Cardiac fibroblast (primary cell): ENCODE data around the gene HOXD12.

Source experiments
- DNase-seq, 2 donors: peaks; one replicate each; pipeline versions ENCODE4 v3.0.0 to v3.0.0-alpha.2; 2010; ENCODE audit warnings: low read depth in 2 of 2
- H3K4me3 ChIP-seq, 2 donors: replicated peaks in 1 of 2; 1 replicate in 1 of 2; 2 replicates in 1 of 2; pipeline ENCODE4 v1.5.1; 2011; ENCODE audit warnings: low read depth in 2 of 2, low read length in 2 of 2, mild to moderate bottlenecking in 2 of 2, moderate library complexity in 1 of 2
- TF ChIP-seq, protein P1 (sequence below): IDR thresholded peaks from one replicate; pipeline ENCODE4 v1.5.1; 2011; ENCODE audit warnings: low read depth, mild to moderate bottlenecking, low read length, inconsistent platforms

Gene HOXD12

GRCh38 chr2:176090862-176091261, 8.7 kb upstream of the HOXD12 start:
- DNase-seq, result no peak
- H3K4me3 ChIP-seq, result no peak overlapping the region
- TF ChIP-seq, protein P1, sequence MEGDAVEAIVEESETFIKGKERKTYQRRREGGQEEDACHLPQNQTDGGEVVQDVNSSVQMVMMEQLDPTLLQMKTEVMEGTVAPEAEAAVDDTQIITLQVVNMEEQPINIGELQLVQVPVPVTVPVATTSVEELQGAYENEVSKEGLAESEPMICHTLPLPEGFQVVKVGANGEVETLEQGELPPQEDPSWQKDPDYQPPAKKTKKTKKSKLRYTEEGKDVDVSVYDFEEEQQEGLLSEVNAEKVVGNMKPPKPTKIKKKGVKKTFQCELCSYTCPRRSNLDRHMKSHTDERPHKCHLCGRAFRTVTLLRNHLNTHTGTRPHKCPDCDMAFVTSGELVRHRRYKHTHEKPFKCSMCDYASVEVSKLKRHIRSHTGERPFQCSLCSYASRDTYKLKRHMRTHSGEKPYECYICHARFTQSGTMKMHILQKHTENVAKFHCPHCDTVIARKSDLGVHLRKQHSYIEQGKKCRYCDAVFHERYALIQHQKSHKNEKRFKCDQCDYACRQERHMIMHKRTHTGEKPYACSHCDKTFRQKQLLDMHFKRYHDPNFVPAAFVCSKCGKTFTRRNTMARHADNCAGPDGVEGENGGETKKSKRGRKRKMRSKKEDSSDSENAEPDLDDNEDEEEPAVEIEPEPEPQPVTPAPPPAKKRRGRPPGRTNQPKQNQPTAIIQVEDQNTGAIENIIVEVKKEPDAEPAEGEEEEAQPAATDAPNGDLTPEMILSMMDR, result no peak

DNA sequence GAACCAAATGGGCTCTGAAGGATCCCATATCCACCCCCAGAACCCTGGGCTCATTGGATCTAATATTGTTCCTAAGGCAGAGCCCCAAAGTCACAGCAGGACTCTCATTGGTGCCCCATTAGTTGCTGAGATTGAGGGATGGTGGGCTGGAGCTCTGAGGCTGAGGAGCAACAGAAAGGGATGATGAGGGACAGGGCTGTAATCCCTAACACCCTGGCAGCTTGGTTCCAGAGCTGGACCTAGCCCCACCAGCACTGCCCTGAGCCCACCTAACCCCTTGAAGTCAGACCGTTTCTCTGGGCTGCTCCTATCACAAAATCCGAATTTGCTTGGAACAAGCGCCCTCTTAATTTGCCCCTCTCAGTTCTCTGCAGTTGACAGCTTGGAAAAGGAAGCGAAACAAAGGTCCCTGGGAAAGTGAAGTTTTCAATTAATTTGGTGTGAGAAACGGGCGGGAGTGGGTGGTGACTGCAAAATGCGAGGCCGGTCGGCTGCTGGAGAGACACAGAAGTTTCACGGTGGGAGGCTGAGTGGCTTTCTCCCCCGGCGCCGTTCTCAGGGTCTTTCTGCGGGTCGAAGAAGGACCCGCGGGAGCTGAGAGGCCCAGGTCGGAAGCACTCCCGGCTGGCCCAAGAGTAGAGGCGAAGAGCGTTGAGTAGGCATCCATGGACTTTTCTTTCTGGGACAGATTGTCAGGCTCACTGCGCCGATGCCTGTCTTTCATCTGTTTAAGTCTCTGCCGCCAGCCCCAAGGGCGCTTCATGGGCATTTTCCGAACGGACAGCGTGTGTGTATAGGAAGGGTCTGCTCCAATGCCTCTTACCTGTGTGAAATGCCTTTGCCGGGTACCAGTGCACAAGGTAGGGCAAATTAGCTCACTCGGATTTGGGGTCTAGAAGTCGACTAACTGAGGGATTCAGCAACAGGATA, 8.0 kb upstream of the HOXD12 start:
- no peak for DNase-seq
- TF ChIP-seq, protein P1, result no peak
- no peak overlapping the region for H3K4me3 ChIP-seq

DNA sequence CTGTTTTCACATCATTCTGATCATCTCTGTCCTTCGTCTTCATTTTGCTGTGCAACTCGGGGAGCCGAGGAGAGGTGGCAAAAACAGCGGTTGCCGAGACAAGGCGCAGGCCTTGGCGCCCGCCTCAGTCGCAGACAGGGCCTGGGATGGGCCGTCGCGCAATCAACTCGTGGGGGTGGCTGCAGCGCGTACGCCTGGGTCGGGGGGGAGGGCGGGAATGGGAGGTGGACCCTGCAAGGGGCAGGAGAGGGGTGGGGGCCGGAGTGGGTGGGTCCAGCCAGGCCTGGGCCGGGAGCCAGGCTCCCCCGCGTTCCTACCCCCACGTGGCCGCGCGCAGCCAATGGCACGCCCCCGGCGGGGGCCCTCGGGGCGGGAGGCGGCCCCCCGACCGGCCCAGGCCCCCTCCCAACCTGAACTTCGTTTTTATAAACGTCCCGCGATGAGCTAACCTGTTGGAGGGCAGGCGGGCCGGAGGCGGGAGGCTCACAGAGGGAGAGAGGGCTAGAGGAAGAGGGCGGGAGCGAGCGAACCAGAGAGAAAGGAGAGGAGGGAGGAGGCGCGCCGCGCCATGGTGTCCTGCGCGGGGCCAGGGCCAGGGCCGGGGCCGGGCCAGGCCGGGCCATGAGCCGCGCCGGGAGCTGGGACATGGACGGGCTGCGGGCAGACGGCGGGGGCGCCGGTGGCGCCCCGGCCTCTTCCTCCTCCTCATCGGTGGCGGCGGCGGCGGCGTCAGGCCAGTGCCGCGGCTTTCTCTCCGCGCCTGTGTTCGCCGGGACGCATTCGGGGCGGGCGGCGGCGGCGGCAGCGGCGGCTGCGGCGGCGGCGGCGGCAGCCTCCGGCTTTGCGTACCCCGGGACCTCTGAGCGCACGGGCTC, 7.1 kb upstream of the HOXD12 start, which contains the start of gene HOXD13:
Gene HOXD13 (plus strand): TSS at position 452 of the 875 bp plus-strand sequence. CDS start 170 bp downstream, at position 622.
- H3K4me3 ChIP-seq, result no peak within 1 kb of the TSS
- TF ChIP-seq, protein P1, result no peak
- no peak for DNase-seq

DNA sequence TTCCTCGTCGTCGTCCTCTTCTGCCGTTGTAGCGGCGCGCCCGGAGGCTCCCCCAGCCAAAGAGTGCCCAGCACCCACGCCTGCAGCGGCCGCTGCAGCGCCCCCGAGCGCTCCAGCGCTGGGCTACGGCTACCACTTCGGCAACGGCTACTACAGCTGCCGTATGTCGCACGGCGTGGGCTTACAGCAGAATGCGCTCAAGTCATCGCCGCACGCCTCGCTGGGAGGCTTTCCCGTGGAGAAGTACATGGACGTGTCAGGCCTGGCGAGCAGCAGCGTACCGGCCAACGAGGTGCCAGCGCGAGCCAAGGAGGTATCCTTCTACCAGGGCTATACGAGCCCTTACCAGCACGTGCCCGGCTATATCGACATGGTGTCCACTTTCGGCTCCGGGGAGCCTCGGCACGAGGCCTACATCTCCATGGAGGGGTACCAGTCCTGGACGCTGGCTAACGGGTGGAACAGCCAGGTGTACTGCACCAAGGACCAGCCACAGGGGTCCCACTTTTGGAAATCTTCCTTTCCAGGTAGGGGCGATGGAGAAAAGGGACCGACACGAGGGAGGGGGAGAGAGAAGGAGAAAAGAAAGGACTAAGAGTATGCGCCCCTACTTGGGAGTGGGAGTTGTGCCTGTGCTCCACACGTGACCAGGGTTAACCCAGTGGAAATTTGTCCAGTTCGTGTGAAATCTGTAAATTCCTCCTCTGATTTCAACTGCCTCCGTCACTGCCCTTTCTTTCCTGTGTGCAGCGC, 6.3 kb upstream of the HOXD12 start:
- no peak for DNase-seq
- no peak overlapping the region for H3K4me3 ChIP-seq
- TF ChIP-seq, protein P1, result no peak

DNA sequence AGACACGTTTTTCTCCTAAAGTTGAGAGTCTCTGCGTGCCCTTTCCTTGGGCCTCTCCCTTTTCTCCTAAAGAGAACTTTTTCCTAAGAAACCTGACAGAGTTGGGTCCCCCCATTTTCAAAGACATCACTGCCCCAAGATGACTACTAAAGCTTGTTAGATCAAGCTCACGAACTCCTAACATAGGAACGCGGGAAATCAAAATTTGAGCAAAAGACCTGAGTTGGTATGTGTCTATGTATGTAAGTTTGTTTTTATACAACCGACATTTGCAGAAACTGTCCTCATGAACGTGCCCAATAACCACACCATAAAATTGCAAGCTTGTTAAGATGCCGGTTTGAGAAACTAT, 5.7 kb upstream of the HOXD12 start:
- DNase-seq, result no peak
- TF ChIP-seq, protein P1, result no peak
- no peak overlapping the region for H3K4me3 ChIP-seq

- TF ChIP-seq, protein P1, result no peak
- H3K4me3 ChIP-seq, result no peak overlapping the region
- DNase-seq, result no peak
Observed at GRCh38 chr2:176094349-176094748, 5.2 kb upstream of the HOXD12 start.
